GM12891 (cell line): ENCODE data around the gene B3GALT5.
"Not testable (repeated sequence)": the region's sequence is repeated elsewhere in the genome, so short reads cannot be mapped to it uniquely, and the experiment has no call there.

Experiments used
- PAX5 ChIP-seq: IDR thresholded peaks from 2 replicates; pipeline ENCODE4 v1.6.1; 2011; ENCODE audit warnings: low read length, moderate library complexity, mild to moderate bottlenecking; ENCODE audit not compliant: insufficient read depth, severe bottlenecking
- POLR2A ChIP-seq: IDR thresholded peaks from 2 replicates; pipeline ENCODE4 v1.6.1; 2011; ENCODE audit warnings: low read depth, low read length, control low read depth
- POLR2AphosphoS5 ChIP-seq: IDR thresholded peaks from 2 replicates; pipeline ENCODE4 v1.6.1; 2011; ENCODE audit warnings: low read depth, low read length, control low read depth
- POU2F2 ChIP-seq: IDR thresholded peaks from 2 replicates; pipeline ENCODE4 v1.6.1; 2011; ENCODE audit warnings: low read depth, mild to moderate bottlenecking, control low read depth, low read length, moderate library complexity
- SPI1 ChIP-seq: IDR thresholded peaks from 2 replicates; pipeline ENCODE4 v1.6.1; 2011; ENCODE audit warnings: low read depth, low read length, control low read depth
- TAF1 ChIP-seq: IDR thresholded peaks from 2 replicates; pipeline ENCODE4 v1.6.1; 2011; ENCODE audit warnings: low read depth, low read length, control low read depth

GRCh38 chr21:39689860-39690259 is 77.1 kb downstream of the B3GALT5 start:
- TF ChIP-seq POLR2A, PAX5, POLR2AphosphoS5, POU2F2, SPI1, TAF1: not testable (repeated sequence)
